Pons (tissue), 1 donor: Measurements from ENCODE around the gene RHO.
"Not testable (repeated sequence)": the region's sequence is repeated elsewhere in the genome, so short reads cannot be mapped to it uniquely, and the experiment has no call there.

ENCODE experiments used
- DNase-seq: peaks from one replicate; pipeline ENCODE4 v3.0.0-alpha.2; 2016; ENCODE audit warnings: low spot score

RHO gene

DNA sequence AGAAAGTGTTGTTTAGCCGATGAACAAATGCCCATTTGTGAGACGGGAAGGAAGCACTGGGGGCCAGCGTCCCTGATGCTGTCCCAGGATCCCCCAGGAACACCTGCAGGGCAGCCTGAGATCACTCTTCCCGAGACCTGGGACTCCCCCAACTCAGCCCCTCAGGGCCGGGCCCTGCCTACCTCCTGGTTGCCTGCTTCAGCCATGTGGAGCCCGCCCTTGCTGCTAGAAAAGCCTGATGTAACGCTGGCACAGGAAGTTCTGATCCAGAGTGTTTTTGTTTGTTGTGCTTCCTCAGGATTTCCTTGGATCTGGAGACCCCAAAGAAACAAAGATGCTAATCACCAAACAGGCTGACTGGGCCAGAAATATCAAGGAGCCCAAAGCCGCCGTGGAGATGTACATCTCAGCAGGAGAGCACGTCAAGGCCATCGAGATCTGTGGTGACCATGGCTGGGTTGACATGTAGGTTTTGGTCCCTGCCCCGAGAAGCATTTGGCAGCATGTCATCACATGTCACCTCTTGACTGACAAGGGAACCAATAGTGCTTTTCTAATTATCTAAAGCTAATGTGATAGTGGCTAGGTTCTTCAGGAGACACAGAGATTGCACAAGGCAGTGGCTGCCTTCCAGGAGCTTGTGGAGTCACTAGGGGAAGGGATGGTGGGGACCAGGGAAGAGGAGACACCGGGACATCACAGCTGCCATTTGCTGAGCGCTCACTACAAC lies 28.7 kb upstream of the RHO start:
- DNase-seq: not testable (repeated sequence)

GRCh38 chr3:129500334-129500658 lies 28.1 kb upstream of the RHO start:
- no peak for DNase-seq

DNA sequence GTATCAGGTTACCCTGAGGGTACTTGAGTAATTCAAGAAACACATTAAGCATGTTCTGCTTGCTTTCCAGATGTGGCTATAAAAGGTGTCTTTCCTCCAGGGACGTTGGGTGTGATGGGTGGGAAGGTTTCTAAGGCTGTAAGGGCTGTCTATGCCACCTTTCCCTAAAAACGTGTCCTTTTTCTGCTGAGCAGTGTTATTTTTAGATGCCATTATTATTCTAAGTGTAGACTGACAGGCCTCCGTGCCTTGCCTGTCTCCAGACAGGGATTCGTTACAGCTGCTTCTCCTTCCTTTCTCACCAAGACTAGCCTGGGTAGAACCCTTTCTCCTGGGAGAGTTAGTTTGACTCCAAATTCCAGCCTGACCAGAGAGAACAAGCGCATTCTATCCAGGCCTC lies 26.8 kb upstream of the RHO start:
- DNase-seq: no peak

GRCh38 chr3:129502641-129503408 lies 25.6 kb upstream of the RHO start:
- no peak for DNase-seq

- DNase-seq: no peak
These were observed 24.8 kb upstream of the RHO start for GRCh38 chr3:129503471-129504291.

- DNase-seq: no peak
These were observed 23.9 kb upstream of the RHO start for GRCh38 chr3:129504471-129505100.

- DNase-seq: no peak
These were observed 23.1 kb upstream of the RHO start for GRCh38 chr3:129505341-129505740.

DNA sequence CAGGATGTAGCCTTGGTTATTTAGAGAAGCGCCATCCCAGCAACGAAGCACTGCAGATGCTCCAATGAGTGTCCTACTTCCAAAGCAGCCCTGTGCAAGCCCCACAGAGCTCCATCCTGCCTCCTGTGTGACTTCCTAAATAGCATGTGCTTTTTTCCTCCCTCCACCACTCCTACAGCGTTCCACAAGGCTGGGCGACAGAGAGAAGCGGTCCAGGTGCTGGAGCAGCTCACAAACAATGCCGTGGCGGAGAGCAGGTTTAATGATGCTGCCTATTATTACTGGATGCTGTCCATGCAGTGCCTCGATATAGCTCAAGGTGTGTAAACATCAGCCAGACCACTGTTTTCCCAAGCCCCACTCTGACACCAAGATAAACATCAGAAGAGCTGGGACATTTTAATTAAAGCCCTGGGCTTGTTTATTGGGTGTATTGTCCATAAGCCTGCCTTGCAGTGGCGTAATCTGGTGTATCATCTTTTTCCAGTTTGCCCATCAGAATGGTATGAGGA lies 22.2 kb upstream of the RHO start:
- no peak for DNase-seq

DNA sequence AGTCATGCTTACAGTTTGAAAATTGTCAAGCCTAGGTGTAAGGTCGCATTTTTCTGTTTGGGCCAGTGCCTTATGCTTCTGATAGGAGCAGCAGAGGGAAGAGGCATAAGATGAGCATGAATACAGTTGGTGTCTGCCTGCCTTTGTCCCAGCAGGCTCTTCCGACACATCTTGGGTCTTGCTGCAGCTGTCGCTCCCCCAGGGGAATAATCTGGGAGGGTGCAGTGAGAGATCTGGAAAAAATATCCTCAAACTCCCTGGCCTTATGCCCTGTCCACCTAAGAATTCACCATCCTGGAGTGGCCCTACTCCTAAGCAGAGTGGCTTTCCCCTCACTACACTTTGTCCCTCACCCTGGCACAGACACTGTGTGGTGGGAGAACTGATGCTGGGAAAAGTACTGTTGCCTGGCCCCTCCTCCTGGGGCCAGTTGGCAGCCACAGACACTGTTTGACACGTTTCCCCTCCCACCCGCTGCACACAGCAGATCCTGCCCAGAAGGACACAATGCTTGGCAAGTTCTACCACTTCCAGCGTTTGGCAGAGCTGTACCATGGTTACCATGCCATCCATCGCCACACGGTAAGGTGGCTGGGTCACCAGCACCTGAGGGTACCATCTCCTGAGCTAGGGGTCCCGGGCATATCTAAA lies 21.1 kb upstream of the RHO start:
- DNase-seq: peak; percentile 86

- DNase-seq: no peak
These were observed 15.8 kb upstream of the RHO start for GRCh38 chr3:129512595-129512994.

GRCh38 chr3:129513705-129514104 lies 14.7 kb upstream of the RHO start:
- no peak for DNase-seq

GRCh38 chr3:129514110-129514509 lies 14.3 kb upstream of the RHO start:
- DNase-seq: no peak

GRCh38 chr3:129514563-129514962 lies 13.9 kb upstream of the RHO start:
- DNase-seq: no peak

DNA sequence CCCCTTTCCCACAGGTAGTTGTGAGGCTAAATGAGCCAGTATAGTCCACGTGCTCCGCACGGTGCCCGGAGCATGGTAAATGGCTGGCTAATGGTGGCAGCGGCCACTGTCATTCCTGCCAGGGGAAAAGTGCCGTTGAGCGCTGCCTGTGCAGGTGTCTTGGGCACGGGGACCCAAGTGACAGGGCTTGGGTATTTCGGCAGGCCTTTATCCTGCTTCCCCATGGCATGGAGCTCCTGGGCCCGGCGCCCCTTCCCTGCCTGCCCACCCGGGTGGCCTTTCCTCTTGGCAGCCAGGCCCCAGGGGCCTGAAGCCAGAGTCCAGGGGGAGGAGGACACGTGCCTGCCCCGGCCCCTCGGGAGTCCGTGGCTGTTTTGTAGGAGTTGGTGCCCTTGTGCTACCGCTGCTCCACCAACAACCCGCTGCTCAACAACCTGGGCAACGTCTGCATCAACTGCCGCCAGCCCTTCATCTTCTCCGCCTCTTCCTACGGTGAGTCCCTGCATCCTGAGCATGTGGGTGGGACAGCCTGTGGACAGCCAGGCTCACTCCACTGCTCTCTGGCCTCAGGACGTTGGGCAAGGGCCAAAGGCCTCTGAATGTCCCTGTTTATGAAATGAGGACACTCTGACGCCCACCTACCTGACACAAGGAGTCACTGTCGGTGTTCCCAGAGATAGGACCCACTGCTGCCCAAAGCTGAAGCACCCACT lies 13.2 kb upstream of the RHO start:
- not testable (repeated sequence) for DNase-seq

DNA sequence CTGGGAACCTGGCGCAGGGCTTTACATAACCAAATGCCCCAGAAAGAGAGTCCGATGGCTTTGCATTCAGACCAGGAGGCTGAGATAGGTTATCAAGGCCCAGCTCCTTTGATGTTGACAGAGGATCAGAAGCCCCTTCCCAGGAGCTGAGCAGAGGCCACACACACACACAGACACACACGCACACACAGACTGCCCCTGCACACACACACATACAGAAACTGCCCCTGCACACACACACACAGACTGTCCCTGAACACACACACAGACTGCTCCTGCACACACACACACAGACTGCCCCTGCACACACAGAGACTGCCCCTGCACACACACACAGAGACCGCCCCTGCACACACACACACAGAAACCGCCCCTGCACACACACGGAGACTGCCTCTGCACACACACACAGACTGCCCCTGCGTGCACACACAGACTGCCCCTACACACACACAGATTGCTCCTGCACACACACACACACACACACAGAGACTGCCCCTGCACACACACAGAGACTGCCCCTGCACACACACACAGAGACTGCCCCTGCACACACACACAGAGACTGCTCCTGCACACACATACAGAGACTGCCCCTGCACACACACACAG lies 12.5 kb upstream of the RHO start:
- DNase-seq: not testable (repeated sequence)

DNA sequence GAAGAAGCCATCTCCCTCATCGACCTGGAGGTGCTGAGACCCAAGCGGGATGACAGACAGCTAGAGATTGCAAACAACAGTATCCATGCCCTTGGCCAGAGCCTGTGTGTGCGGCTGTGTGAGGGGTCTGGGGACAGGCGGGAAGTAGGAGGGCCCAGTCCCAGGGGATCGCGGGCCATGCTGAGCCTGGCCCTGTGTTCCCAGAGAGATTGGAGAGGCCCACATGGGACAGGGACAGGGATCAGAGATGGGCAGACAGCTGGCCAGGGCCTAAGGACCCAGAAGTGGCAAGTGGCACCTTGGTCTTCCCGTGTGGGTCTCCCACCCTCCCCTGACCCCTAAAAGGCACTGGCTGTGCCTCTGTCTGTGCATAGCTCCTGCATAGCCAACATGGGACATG lies 10.9 kb upstream of the RHO start:
- DNase-seq: no peak

GRCh38 chr3:129518038-129518561 lies 10.3 kb upstream of the RHO start:
- no peak for DNase-seq

GRCh38 chr3:129518581-129518980 lies 9.9 kb upstream of the RHO start:
- no peak for DNase-seq

DNA sequence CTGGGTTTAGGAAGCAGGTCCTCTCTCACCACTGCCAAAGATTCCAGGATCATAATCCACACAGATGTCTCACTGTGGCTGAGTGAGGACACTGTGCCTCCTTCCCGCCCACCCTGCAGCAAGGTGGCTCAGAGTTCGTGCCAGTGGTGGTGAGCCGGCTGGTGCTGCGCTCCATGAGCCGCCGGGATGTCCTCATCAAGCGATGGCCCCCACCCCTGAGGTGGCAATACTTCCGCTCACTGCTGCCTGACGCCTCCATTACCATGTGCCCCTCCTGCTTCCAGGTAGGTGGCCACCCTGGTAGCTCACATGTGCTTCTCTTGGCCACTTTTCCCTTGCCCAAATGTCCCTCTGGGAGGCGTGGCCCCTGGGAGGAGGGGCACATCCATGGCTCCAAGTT lies 9.0 kb upstream of the RHO start:
- DNase-seq: no peak
